ENCODE results near the gene CHRM5.

GRCh38 chr15:33982516-33982915, 14.2 kb downstream of the CHRM5 start:
- TF ChIP-seq ZFP3 (CRISPR knock-in tag; IDR thresholded peaks at IDR 0.05): no peak
- TF ChIP-seq PATZ1 (CRISPR knock-in tag; IDR thresholded peaks at IDR 0.05; ENCODE audit: borderline replicate concordance): no peak
- TF ChIP-seq RARB (CRISPR knock-in tag; IDR thresholded peaks at IDR 0.05): no peak
- no peak for TF ChIP-seq GLIS3 (CRISPR knock-in tag; IDR thresholded peaks at IDR 0.05)
- no peak for TF ChIP-seq ARNTL (CRISPR knock-in tag; IDR thresholded peaks at IDR 0.05; ENCODE audit: borderline replicate concordance, low read depth)
- TF ChIP-seq PPARA (CRISPR knock-in tag; IDR thresholded peaks at IDR 0.05; ENCODE audit: borderline replicate concordance): no peak
- TF ChIP-seq ZFP30 (CRISPR knock-in tag; IDR thresholded peaks at IDR 0.05): no peak
- no peak for TF ChIP-seq TCF4 (CRISPR knock-in tag; IDR thresholded peaks at IDR 0.05; ENCODE audit: borderline replicate concordance)
- TF ChIP-seq ZNF8 (CRISPR knock-in tag; IDR thresholded peaks at IDR 0.05): no peak
- no peak for TF ChIP-seq TOX (CRISPR knock-in tag; IDR thresholded peaks at IDR 0.05; ENCODE audit: borderline replicate concordance)
- no peak for TF ChIP-seq CSRNP3 (CRISPR knock-in tag; IDR thresholded peaks at IDR 0.05)
- no peak for TF ChIP-seq CREB5 (CRISPR knock-in tag; IDR thresholded peaks at IDR 0.05; ENCODE audit: low read depth)

Data from SK-N-SH treated with all-trans-retinoic acid at 6 μM for 48 hours (cell line).